ENCODE data around the gene RTL1.

- TF ChIP-seq CTCF (IDR thresholded peaks at IDR 0.05) = no peak
- TF ChIP-seq POLR2A (IDR thresholded peaks at IDR 0.05) = no peak
Observed at GRCh38 chr14:100846309-100846859, 57.1 kb downstream of the RTL1 start.

All from breast epithelium (tissue), 3 donors.